HCT116 (cell line): Measurements from ENCODE around the gene HRH4. TPM values are rescaled to one million over a fixed set of nuclear protein-coding genes. Genes with fewer than 3 reads are reported as not detected.

Experiments used
- ATAC-seq: fragments of 200-7000 bp; cut with Tn5 transposase; 2 replicates; pipeline ENCODE4 v1.9.1; 2020; ENCODE audit warnings: mild to moderate bottlenecking, moderate library complexity
- BruUV-seq: library from RNA; stranded (reverse); fragments of 400-500 nt; replicated peaks from 2 replicates; lab custom pipeline; 2021; lab: Mats Ljungman, UMichigan
- CTCF ChIA-PET: fragments of 300-600 bp; sonication (Branson Sonifier 250); formaldehyde crosslinking; loops from one replicate; lab custom pipeline; 2021; ENCODE audit warnings: antibody characterized with exemption; lab: Charles Lee
- POLR2A ChIA-PET: fragments of 300-600, 350-600 bp; sonication (Branson Sonifier 250); formaldehyde crosslinking; loops from one replicate; lab custom pipeline; 2021; ENCODE audit warnings: antibody characterized with exemption; lab: Charles Lee
- RAD21 ChIA-PET, 2 experiments: fragments of 300-600 bp; sonication (Branson Sonifier 250); formaldehyde crosslinking; loops; one replicate each; lab custom pipeline; 2023; ENCODE audit warnings: low total read pairs in 2 of 2; ENCODE audit not compliant: uncharacterized antibody in 2 of 2, unreplicated experiment in 2 of 2, low non-redundant PET in 1 of 2; lab: Charles Lee
- DNase-seq: peaks from one replicate; pipeline ENCODE4 v3.0.0-alpha.2; 2010; ENCODE audit warnings: low read depth, low spot score
- H2AFZ ChIP-seq: fragments of 200-600 bp; shearing (Covaris generic), sonication (generic); 2 replicates; pipeline ENCODE4 v1.6.1; 2017; ENCODE audit warnings: low read depth, mixed run types, mixed read lengths, antibody characterized with exemption, low read length; ENCODE audit not compliant: poor library complexity, severe bottlenecking
- H3K27ac ChIP-seq: 2 replicates; pipeline ENCODE4 v1.5.1; 2012; ENCODE audit warnings: low read depth, low read length
- H3K27me3 ChIP-seq: fragments of 200-600 bp; sonication (generic); 2 replicates; pipeline ENCODE4 v1.6.1; 2016; ENCODE audit warnings: mixed run types, low read length, mixed read lengths; ENCODE audit not compliant: insufficient read depth
- H3K36me3 ChIP-seq, 2 experiments: fragments of 200-500 bp in 1 of 2; fragments of 200-600 bp in 1 of 2; sonication (Bioruptor generic) in 1 of 2; sonication (generic) in 1 of 2; 2 replicates each; pipeline versions ENCODE4 v1.5.1 to v1.6.1; 2014 to 2016; ENCODE audit warnings: low read length in 2 of 2, inconsistent platforms in 1 of 2, mixed read lengths in 1 of 2, mixed run types in 1 of 2; ENCODE audit not compliant: insufficient read depth in 2 of 2, control insufficient read depth in 1 of 2
- H3K4me1 ChIP-seq, 2 experiments: fragments of 200-600 bp in 1 of 2; sonication (generic) in 1 of 2; 2 replicates each; pipeline versions ENCODE4 v1.5.1 to v1.6.1; 2012 to 2017; ENCODE audit warnings: low read length in 2 of 2, inconsistent platforms in 1 of 2, mild to moderate bottlenecking in 1 of 2, mixed read lengths in 1 of 2, mixed run types in 1 of 2, moderate library complexity in 1 of 2; ENCODE audit not compliant: insufficient read depth in 2 of 2, control insufficient read depth in 1 of 2
- H3K4me2 ChIP-seq: fragments of 200-600 bp; sonication (generic); 2 replicates; pipeline ENCODE4 v1.6.1; 2017; ENCODE audit warnings: mixed run types, low read length, mixed read lengths
- H3K4me3 ChIP-seq, 2 experiments: fragments of 200-600 bp in 1 of 2; sonication (generic) in 1 of 2; replicated peaks in 1 of 2; 2 replicates each; pipeline ENCODE4 v1.5.1; 2011 to 2016; ENCODE audit warnings: low read length in 2 of 2, control low read depth in 1 of 2, low read depth in 1 of 2, mild to moderate bottlenecking in 1 of 2, mixed read lengths in 1 of 2, mixed run types in 1 of 2
- H3K79me2 ChIP-seq: fragments of 200-600 bp; sonication (generic); 2 replicates; pipeline ENCODE4 v1.6.1; 2017; ENCODE audit warnings: mild to moderate bottlenecking, mixed run types, low read length, moderate library complexity, mixed read lengths; ENCODE audit not compliant: insufficient read depth
- H3K9ac ChIP-seq: fragments of 200-600 bp; sonication (generic); 2 replicates; pipeline ENCODE4 v1.6.1; 2016; ENCODE audit warnings: low read length, mixed read lengths
- H3K9me2 ChIP-seq: fragments of 200-600 bp; sonication (generic), shearing (Covaris generic); 2 replicates; pipeline ENCODE4 v1.6.1; 2017; ENCODE audit warnings: mixed run types, mild to moderate bottlenecking, moderate library complexity; ENCODE audit not compliant: insufficient read depth
- H3K9me3 ChIP-seq, 2 experiments: fragments of 200-500 bp in 1 of 2; fragments of 200-600 bp in 1 of 2; sonication (Bioruptor generic) in 1 of 2; sonication (generic) in 1 of 2; 2 replicates each; pipeline ENCODE4 v1.6.1; 2014 to 2017; ENCODE audit warnings: low read length in 2 of 2, mixed read lengths in 2 of 2, inconsistent platforms in 1 of 2, low read depth in 1 of 2, mild to moderate bottlenecking in 1 of 2, mixed run types in 1 of 2, moderate library complexity in 1 of 2; ENCODE audit not compliant: control insufficient read depth in 1 of 2, insufficient read depth in 1 of 2
- H4K20me1 ChIP-seq: fragments of 200-600 bp; sonication (generic), shearing (Covaris generic); 2 replicates; pipeline ENCODE4 v1.6.1; 2017; ENCODE audit warnings: mixed run types, mild to moderate bottlenecking, moderate library complexity; ENCODE audit not compliant: insufficient read depth
- CTCF ChIP-seq, 3 experiments: fragments of 200-600 bp in 1 of 3; sonication (generic) in 1 of 3; IDR thresholded peaks in 2 of 3; conservative IDR thresholded peaks in 1 of 3; 2 replicates each; pipeline ENCODE4 v1.5.1; 2012 to 2017; ENCODE audit warnings: low read depth in 2 of 3, low read length in 2 of 3, antibody characterized with exemption in 1 of 3, borderline replicate concordance in 1 of 3, control low read depth in 1 of 3, mild to moderate bottlenecking in 1 of 3, mixed read lengths in 1 of 3, mixed run types in 1 of 3, moderate library complexity in 1 of 3; ENCODE audit not compliant: insufficient read depth in 1 of 3
- EZH2 ChIP-seq: fragments of 200-600 bp; sonication (generic); IDR thresholded peaks from 2 replicates; pipeline ENCODE4 v1.6.1; 2017; ENCODE audit warnings: antibody characterized with exemption, mixed run types
- EZH2phosphoT487 ChIP-seq: fragments of 200-600 bp; IDR thresholded peaks from 2 replicates; pipeline ENCODE4 v1.6.1; 2018; ENCODE audit warnings: antibody characterized with exemption, borderline replicate concordance
- RAD21 ChIP-seq: IDR thresholded peaks from 2 replicates; pipeline ENCODE4 v1.6.1; 2012; ENCODE audit warnings: low read depth, mild to moderate bottlenecking
- ZBTB33 ChIP-seq: IDR thresholded peaks from 2 replicates; pipeline ENCODE4 v1.6.1; 2011; ENCODE audit warnings: mild to moderate bottlenecking, low read length, moderate library complexity; ENCODE audit not compliant: insufficient replicate concordance; ENCODE audit errors: extremely low read depth
- ZNF274 ChIP-seq: fragments of 200-500 bp; sonication (Bioruptor generic); IDR thresholded peaks from 2 replicates; pipeline ENCODE4 v1.6.1; 2014; ENCODE audit warnings: mild to moderate bottlenecking, low read depth, low read length, inconsistent platforms
- intact Hi-C: fragments of 100-400 bp; cut with micrococcal nuclease; formaldehyde crosslinking; loops from 2 replicates; pipeline ENCODE4 v1.10.0; 2022
- total RNA-seq: library from RNA; stranded (reverse); gene quantifications from one replicate; pipeline ENCODE4 v1.2.1, GENCODE V29; 2021; ENCODE audit not compliant: unreplicated experiment

The HRH4 gene
- total RNA-seq, 1 experiment from 2014 or later: not detected

DNA sequence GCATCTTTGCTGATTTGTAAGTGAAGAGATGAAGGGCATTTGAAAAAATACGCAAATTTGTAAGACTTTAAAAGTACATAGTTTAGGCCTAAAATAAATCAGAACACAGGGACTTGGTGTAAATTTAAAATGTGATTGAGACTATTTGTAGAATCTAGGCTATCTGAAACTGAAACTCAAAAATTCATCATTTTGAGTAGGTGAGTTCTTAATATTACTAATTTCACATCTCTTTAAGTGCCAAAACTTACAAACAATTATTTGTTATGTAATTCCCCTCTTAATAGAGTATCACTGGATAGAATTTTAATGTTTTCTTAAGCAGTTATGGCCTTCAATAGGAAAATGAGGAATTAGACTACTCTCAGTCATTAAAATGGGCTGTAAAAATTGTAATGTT is 14.0 kb upstream of the HRH4 start:
- RAD21 ChIA-PET: interaction anchor here in 1 of 2 experiments (0.7 kb wide), 1 partner anchor 42 kb away, joined by 3 read pairs; no protein-coding TSS in a partner anchor
- Histone ChIP-seq H2AFZ (no peak overlapping the region), H3K36me3 (peaks cover 36 to 69% of the 10 kb centered on the region in 2 experiments), H3K9me2 (no peaks in the 10 kb centered on the region), H4K20me1 (no peaks in the 10 kb centered on the region), H3K9ac (no peak overlapping the region), H3K79me2 (no peaks in the 10 kb centered on the region), H3K4me2 (no peak overlapping the region), H3K4me3 (no peak overlapping the region), H3K27ac (no peak overlapping the region), H3K27me3 (no peaks in the 10 kb centered on the region), H3K9me3 (no peaks in the 10 kb centered on the region), H3K4me1 (no peaks in the 10 kb centered on the region)
- ATAC-seq (no peak), DNase-seq (no peak)
- POLR2A ChIA-PET: interaction anchor here (1.4 kb wide), 1 partner anchor 12 kb away, joined by 4 read pairs; no protein-coding TSS in a partner anchor
- BruUV-seq: no TSS peak
- CTCF ChIA-PET: interaction anchor here (0.8 to 2.3 kb wide), 8 partner anchors 13 to 280 kb away, joined by 3 to 21 read pairs (median 6); partner anchors contain the start of gene HRH4
- TF ChIP-seq EZH2 (no peak), ZNF274 (no peak), EZH2phosphoT487 (no peak)
- intact Hi-C loops: no loop called here

- no TSS peak for BruUV-seq
Observed at GRCh38 chr18:24446953-24447538, 13.4 kb upstream of the HRH4 start.

More at GRCh38 chr18:24446953-24447538, 13.4 kb upstream of the HRH4 start:
- H3K4me2 ChIP-seq: no peak overlapping the region
- H3K9me3 ChIP-seq: no peaks in the 10 kb centered on the region
- no peak overlapping the region for H3K27ac ChIP-seq
- no peaks in the 10 kb centered on the region for H3K9me2 ChIP-seq
- H3K4me3 ChIP-seq: no peak overlapping the region
- H3K79me2 ChIP-seq: no peaks in the 10 kb centered on the region
- ChIA-PET POLR2A (interaction anchor here (1.4 kb wide), 1 partner anchor 12 kb away, joined by 4 read pairs; no protein-coding TSS in a partner anchor), CTCF (interaction anchor here (0.8 to 2.3 kb wide), 8 partner anchors 13 to 280 kb away, joined by 3 to 21 read pairs (median 6); partner anchors contain the start of gene HRH4), RAD21 (interaction anchor here in 1 of 2 experiments (0.7 kb wide), 1 partner anchor 42 kb away, joined by 3 read pairs; no protein-coding TSS in a partner anchor)
- H3K27me3 ChIP-seq: no peaks in the 10 kb centered on the region
- no peak overlapping the region for H2AFZ ChIP-seq
- intact Hi-C loops: no loop called here
- DNase-seq (no peak), ATAC-seq (peak; percentile 52; the same call in 1 of the 2 replicates)
- no peak overlapping the region for H3K9ac ChIP-seq
- peaks cover 40 to 66% of the 10 kb centered on the region in 2 experiments for H3K36me3 ChIP-seq
- no peaks in the 10 kb centered on the region for H3K4me1 ChIP-seq
- no peaks in the 10 kb centered on the region for H4K20me1 ChIP-seq
- TF ChIP-seq RAD21 (no peak), ZBTB33 (no peak), CTCF (IDR thresholded peaks at IDR 0.05 in 2 of 3, conservative IDR thresholded peaks at IDR 0.05 in 1 of 3; ENCODE audit: borderline replicate concordance in 1 of 3, insufficient read depth in 1 of 3, low read depth in 2 of 3, low read length in 2 of 3) (peak in 2 of 3 experiments; percentile 16 to 33; a peak in 3 of 6 replicates)
- TF ChIP-seq, all 23 proteins: peak for 1
